Measurements from ENCODE around the gene PRSS58.

The PRSS58 gene

GRCh38 chr7:142301299-142301698 is 43.4 kb upstream of the PRSS58 start:
- H4K20me1 ChIP-seq (ENCODE audit: insufficient read depth): no peaks in the 10 kb centered on the region
- H2AFZ ChIP-seq (ENCODE audit: low read depth): peak overlapping the region; percentile 22; the same call in 1 of the 2 replicates
- no peaks in the 10 kb centered on the region for H3K4me1 ChIP-seq (ENCODE audit: low read depth, poor library complexity, severe bottlenecking)
- no peak for TF ChIP-seq CTCF (conservative IDR thresholded peaks at IDR 0.05; ENCODE audit: low read depth, low read length)
- no peaks in the 10 kb centered on the region for H3K79me2 ChIP-seq (ENCODE audit: insufficient read depth, low read depth)
- no peak overlapping the region for H3K27ac ChIP-seq
- H3K4me2 ChIP-seq: no peak overlapping the region
- no peaks in the 10 kb centered on the region for H3K27me3 ChIP-seq (ENCODE audit: insufficient read depth, low read depth)
- H3K9ac ChIP-seq: no peak overlapping the region
- H3K36me3 ChIP-seq (ENCODE audit: insufficient read depth): no peaks in the 10 kb centered on the region
- H3K4me3 ChIP-seq (IDR thresholded peaks at IDR 0.05; ENCODE audit: insufficient read depth, low read depth, low read length): no peak overlapping the region

- H3K4me3 ChIP-seq (IDR thresholded peaks at IDR 0.05; ENCODE audit: insufficient read depth, low read depth, low read length): no peak overlapping the region
Measured at GRCh38 chr7:142300689-142301088, 42.8 kb upstream of the PRSS58 start.

GRCh38 chr7:142299237-142299781 is 41.5 kb upstream of the PRSS58 start:
- Histone ChIP-seq H4K20me1 (ENCODE audit: insufficient read depth) (no peaks in the 10 kb centered on the region), H2AFZ (ENCODE audit: low read depth) (no peak overlapping the region), H3K27ac (no peak overlapping the region), H3K79me2 (ENCODE audit: insufficient read depth, low read depth) (no peaks in the 10 kb centered on the region), H3K4me2 (no peak overlapping the region), H3K9ac (no peak overlapping the region), H3K36me3 (ENCODE audit: insufficient read depth) (no peaks in the 10 kb centered on the region), H3K4me1 (ENCODE audit: low read depth, poor library complexity, severe bottlenecking) (no peaks in the 10 kb centered on the region), H3K4me3 (IDR thresholded peaks at IDR 0.05; ENCODE audit: insufficient read depth, low read depth, low read length) (no peak overlapping the region), H3K27me3 (ENCODE audit: insufficient read depth, low read depth) (no peaks in the 10 kb centered on the region)
- TF ChIP-seq CTCF (conservative IDR thresholded peaks at IDR 0.05; ENCODE audit: low read depth, low read length): no peak

More at GRCh38 chr7:142300689-142301088, 42.8 kb upstream of the PRSS58 start:
- no peak overlapping the region for H3K4me2 ChIP-seq
- no peaks in the 10 kb centered on the region for H3K36me3 ChIP-seq (ENCODE audit: insufficient read depth)
- no peaks in the 10 kb centered on the region for H3K27me3 ChIP-seq (ENCODE audit: insufficient read depth, low read depth)
- peak; percentile 44; the same call in 1 of the 2 replicates for TF ChIP-seq CTCF (conservative IDR thresholded peaks at IDR 0.05; ENCODE audit: low read depth, low read length)
- H3K4me1 ChIP-seq (ENCODE audit: low read depth, poor library complexity, severe bottlenecking): no peaks in the 10 kb centered on the region
- H2AFZ ChIP-seq (ENCODE audit: low read depth): no peak overlapping the region
- H3K9ac ChIP-seq: no peak overlapping the region
- no peaks in the 10 kb centered on the region for H4K20me1 ChIP-seq (ENCODE audit: insufficient read depth)
- H3K27ac ChIP-seq: no peak overlapping the region
- H3K79me2 ChIP-seq (ENCODE audit: insufficient read depth, low read depth): no peaks in the 10 kb centered on the region

GRCh38 chr7:142298627-142299026 is 40.8 kb upstream of the PRSS58 start:
- Histone ChIP-seq H3K4me1 (ENCODE audit: low read depth, poor library complexity, severe bottlenecking) (no peaks in the 10 kb centered on the region), H2AFZ (ENCODE audit: low read depth) (no peak overlapping the region), H4K20me1 (ENCODE audit: insufficient read depth) (no peaks in the 10 kb centered on the region), H3K27me3 (ENCODE audit: insufficient read depth, low read depth) (no peaks in the 10 kb centered on the region), H3K4me2 (no peak overlapping the region), H3K27ac (no peak overlapping the region), H3K9ac (no peak overlapping the region), H3K4me3 (IDR thresholded peaks at IDR 0.05; ENCODE audit: insufficient read depth, low read depth, low read length) (no peak overlapping the region), H3K36me3 (ENCODE audit: insufficient read depth) (no peaks in the 10 kb centered on the region), H3K79me2 (ENCODE audit: insufficient read depth, low read depth) (no peaks in the 10 kb centered on the region)
- no peak for TF ChIP-seq CTCF (conservative IDR thresholded peaks at IDR 0.05; ENCODE audit: low read depth, low read length)
